H1 (cell line): ENCODE measurements around the gene EPHB1. TPM values are rescaled to one million over a fixed set of nuclear protein-coding genes. Genes with fewer than 3 reads are reported as not detected.

Experiments
- ATF3 ChIP-seq: IDR thresholded peaks from 2 replicates; pipeline ENCODE4 v1.6.1; 2011; ENCODE audit warnings: low read depth, mild to moderate bottlenecking, low read length; ENCODE audit not compliant: insufficient read depth
- CTBP2 ChIP-seq: IDR thresholded peaks from 2 replicates; pipeline ENCODE4 v1.7.0; 2011; ENCODE audit warnings: borderline replicate concordance, mild to moderate bottlenecking, moderate library complexity, mixed read lengths, low read length; ENCODE audit not compliant: insufficient read depth, insufficient read length
- EGR1 ChIP-seq: IDR thresholded peaks from 2 replicates; pipeline ENCODE4 v1.6.1; 2011; ENCODE audit warnings: low read depth, low read length, borderline replicate concordance
- KDM4A ChIP-seq: IDR thresholded peaks from one replicate; pipeline ENCODE4 v1.7.1; 2012; ENCODE audit warnings: low read depth, mild to moderate bottlenecking, moderate library complexity, low read length, inconsistent platforms; ENCODE audit not compliant: severe bottlenecking
- POLR2A ChIP-seq, 2 experiments: IDR thresholded peaks; 1 replicate in 1 of 2; 2 replicates in 1 of 2; pipeline ENCODE4 v1.6.1; 2011; ENCODE audit warnings: low read depth in 2 of 2, low read length in 2 of 2, mild to moderate bottlenecking in 2 of 2; ENCODE audit errors: control extremely low read depth in 1 of 2
- POLR2AphosphoS5 ChIP-seq: IDR thresholded peaks from 2 replicates; pipeline ENCODE4 v1.6.1; 2011; ENCODE audit warnings: low read depth, low read length
- RAD21 ChIP-seq, 2 experiments: IDR thresholded peaks in 1 of 2; conservative IDR thresholded peaks in 1 of 2; 2 replicates each; pipeline ENCODE4 v1.6.1; 2011; ENCODE audit warnings: low read depth in 2 of 2, low read length in 2 of 2, improper control_type of control experiment in 1 of 2, inconsistent platforms in 1 of 2, mild to moderate bottlenecking in 1 of 2, moderate library complexity in 1 of 2
- RNF2 ChIP-seq: fragments of 200-900, 300-1000 bp; sonication (generic); IDR thresholded peaks from 2 replicates; pipeline ENCODE4 v1.7.1; 2016; ENCODE audit warnings: borderline replicate concordance, low read depth, mild to moderate bottlenecking, antibody characterized with exemption, low read length; ENCODE audit not compliant: poor library complexity, severe bottlenecking; ENCODE audit errors: missing control alignments
- TAF1 ChIP-seq: IDR thresholded peaks from 2 replicates; pipeline ENCODE4 v1.6.1; 2011; ENCODE audit warnings: mild to moderate bottlenecking, low read depth, low read length
- TCF12 ChIP-seq: IDR thresholded peaks from 2 replicates; pipeline ENCODE4 v1.6.1; 2011; ENCODE audit warnings: low read depth, mild to moderate bottlenecking, low read length
- TEAD4 ChIP-seq: IDR thresholded peaks from 2 replicates; pipeline ENCODE4 v1.6.1; 2012; ENCODE audit warnings: low read depth, low read length, inconsistent platforms, mixed read lengths
- ZNF274 ChIP-seq: IDR thresholded peaks from 2 replicates; pipeline ENCODE4 v1.7.0; 2012; ENCODE audit warnings: low read length, borderline replicate concordance; ENCODE audit errors: extremely low read depth
- polyA plus RNA-seq, 7 experiments: library from polyadenylated mRNA; depleted of rRNA in 3 of 7; stranded (reverse) in 5 of 7; unstranded in 2 of 7; fragments of >200 nt in 5 of 7; fragments of 200-250 nt in 2 of 7; gene quantifications; 1 replicate in 5 of 7; 2 replicates in 1 of 7; 4 replicates in 1 of 7; pipeline versions ENCODE4 v1.2.1 to v1.2.3, GENCODE V29; 2011 to 2013; ENCODE audit warnings: missing spikeins in 2 of 7, mixed read lengths in 2 of 7
- total RNA-seq: library from RNA; stranded (reverse); fragmentation: NEBNext Ultra II Directional; extraction: Animal tissue kit (Norgen Biotek cat#: 25700); gene quantifications from 2 replicates; pipeline ENCODE4 v1.2.1, GENCODE V29; 2021

EPHB1 gene
- total and polyA plus RNA-seq, 2 of the 8 experiments (the other 6 are each of a cell fraction or from before 2014, with no cell fraction given) = 3.5 to 5.9 TPM

- TF ChIP-seq RAD21 (IDR thresholded peaks at IDR 0.05 in 1 of 2, conservative IDR thresholded peaks at IDR 0.05 in 1 of 2; ENCODE audit: low read depth in 2 of 2, low read length in 2 of 2) (no peak), EGR1 (no peak), ATF3 (no peak), POLR2A (IDR thresholded peaks at IDR 0.05; ENCODE audit: control extremely low read depth in 1 of 2, low read depth in 2 of 2, low read length in 2 of 2) (no peak), KDM4A (no peak), TEAD4 (0 out of 2 replicates have a peak, but pooled peaks have one; percentile 10), RNF2 (no peak), POLR2AphosphoS5 (no peak), TCF12 (0 out of 2 replicates have a peak, but pooled peaks have one; percentile 3), CTBP2 (peak; percentile 10), ZNF274 (no peak), TAF1 (no peak)
Measured at GRCh38 chr3:134937256-134938028, 142.4 kb downstream of the EPHB1 start (continued).
